A673 (cell line): Measurements from ENCODE around the gene C2orf92. TPM values are rescaled to one million over a fixed set of nuclear protein-coding genes. Genes with fewer than 3 reads are reported as not detected.

Experiments
- BruUV-seq: library from RNA; stranded (reverse); fragments of 400-500 nt; replicated peaks from 2 replicates; lab custom pipeline; 2021; lab: Mats Ljungman, UMichigan
- CTCF ChIA-PET: fragments of 300-600 bp; sonication (Branson Sonifier 250); formaldehyde crosslinking; loops from one replicate; lab custom pipeline; 2022; ENCODE audit warnings: antibody characterized with exemption; lab: Charles Lee
- POLR2A ChIA-PET: fragments of 300-600 bp; sonication (Branson Sonifier 250); formaldehyde crosslinking; loops from one replicate; lab custom pipeline; 2022; ENCODE audit warnings: antibody characterized with exemption; ENCODE audit not compliant: low non-redundant PET; lab: Charles Lee
- DNase-seq: peaks from one replicate; pipeline ENCODE4 v3.0.0-alpha.2; 2015; ENCODE audit warnings: low spot score
- H3K27ac ChIP-seq: fragments of 200-600 bp; sonication (generic); 2 replicates; pipeline ENCODE4 v1.5.1; 2016; ENCODE audit warnings: mixed run types, low read depth, mild to moderate bottlenecking, mixed read lengths, antibody characterized with exemption, low read length; ENCODE audit not compliant: poor library complexity, severe bottlenecking
- H3K27me3 ChIP-seq: fragments of 200-600 bp; sonication (generic); replicated peaks from 2 replicates; pipeline ENCODE4 v1.6.1; 2017; ENCODE audit warnings: mixed run types, low read depth, mild to moderate bottlenecking, mixed read lengths, antibody characterized with exemption, low read length; ENCODE audit not compliant: insufficient read depth, poor library complexity
- H3K36me3 ChIP-seq: fragments of 200-600 bp; sonication (generic); 2 replicates; pipeline ENCODE4 v1.6.1; 2016; ENCODE audit warnings: mixed run types, mild to moderate bottlenecking, mixed read lengths, antibody characterized with exemption, low read length; ENCODE audit not compliant: insufficient read depth, poor library complexity, severe bottlenecking
- H3K4me1 ChIP-seq: fragments of 200-600 bp; sonication (generic); 2 replicates; pipeline ENCODE4 v1.6.1; 2017; ENCODE audit warnings: mixed run types, mild to moderate bottlenecking, mixed read lengths, antibody characterized with exemption, low read length; ENCODE audit not compliant: insufficient read depth, poor library complexity, severe bottlenecking
- H3K4me3 ChIP-seq: fragments of 200-600 bp; sonication (generic); 2 replicates; pipeline ENCODE4 v1.5.1; 2016; ENCODE audit warnings: low read depth, mixed run types, mild to moderate bottlenecking, mixed read lengths, low read length; ENCODE audit not compliant: poor library complexity, severe bottlenecking
- H3K9me3 ChIP-seq: fragments of 200-600 bp; sonication (generic); 2 replicates; pipeline ENCODE4 v1.6.1; 2016; ENCODE audit warnings: mixed run types, low read depth, mild to moderate bottlenecking, mixed read lengths, antibody characterized with exemption, low read length; ENCODE audit not compliant: poor library complexity, severe bottlenecking
- EZH2 ChIP-seq: fragments of 200-600 bp; sonication (generic); IDR thresholded peaks from 2 replicates; pipeline ENCODE4 v1.6.1; 2017; ENCODE audit warnings: borderline replicate concordance, low read depth, mild to moderate bottlenecking, mixed read lengths, antibody characterized with exemption, low read length; ENCODE audit not compliant: poor library complexity, severe bottlenecking
- intact Hi-C: fragments of 100-400 bp; cut with micrococcal nuclease; formaldehyde crosslinking; loops from one replicate; pipeline ENCODE4 v1.10.0; 2022; ENCODE audit not compliant: unreplicated experiment
- total RNA-seq: library from RNA; stranded (reverse); gene quantifications from 2 replicates; pipeline ENCODE4 v1.2.3, GENCODE V29; 2021
- TF ChIP-seq, protein P1 (sequence below): fragments of 300-800, 200-600 bp; sonication (generic); conservative IDR thresholded peaks from 2 replicates; pipeline ENCODE4 v1.5.1; 2017; ENCODE audit warnings: low read depth, mild to moderate bottlenecking, antibody characterized with exemption, low read length, moderate library complexity, mixed read lengths

Gene C2orf92
- total RNA-seq, 1 experiment from 2014 or later = 3.7 TPM

- CTCF ChIA-PET = no interaction called here
- Histone ChIP-seq H3K27me3 (no peaks in the 10 kb centered on the region), H3K27ac (no peak overlapping the region), H3K36me3 (no peaks in the 10 kb centered on the region), H3K4me1 (no peaks in the 10 kb centered on the region), H3K4me3 (no peak overlapping the region), H3K9me3 (no peaks in the 10 kb centered on the region)
- no peak for TF ChIP-seq EZH2
- TF ChIP-seq, protein P1, sequence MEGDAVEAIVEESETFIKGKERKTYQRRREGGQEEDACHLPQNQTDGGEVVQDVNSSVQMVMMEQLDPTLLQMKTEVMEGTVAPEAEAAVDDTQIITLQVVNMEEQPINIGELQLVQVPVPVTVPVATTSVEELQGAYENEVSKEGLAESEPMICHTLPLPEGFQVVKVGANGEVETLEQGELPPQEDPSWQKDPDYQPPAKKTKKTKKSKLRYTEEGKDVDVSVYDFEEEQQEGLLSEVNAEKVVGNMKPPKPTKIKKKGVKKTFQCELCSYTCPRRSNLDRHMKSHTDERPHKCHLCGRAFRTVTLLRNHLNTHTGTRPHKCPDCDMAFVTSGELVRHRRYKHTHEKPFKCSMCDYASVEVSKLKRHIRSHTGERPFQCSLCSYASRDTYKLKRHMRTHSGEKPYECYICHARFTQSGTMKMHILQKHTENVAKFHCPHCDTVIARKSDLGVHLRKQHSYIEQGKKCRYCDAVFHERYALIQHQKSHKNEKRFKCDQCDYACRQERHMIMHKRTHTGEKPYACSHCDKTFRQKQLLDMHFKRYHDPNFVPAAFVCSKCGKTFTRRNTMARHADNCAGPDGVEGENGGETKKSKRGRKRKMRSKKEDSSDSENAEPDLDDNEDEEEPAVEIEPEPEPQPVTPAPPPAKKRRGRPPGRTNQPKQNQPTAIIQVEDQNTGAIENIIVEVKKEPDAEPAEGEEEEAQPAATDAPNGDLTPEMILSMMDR = no peak
- BruUV-seq = no TSS peak
- intact Hi-C loops = no loop called here
- no peak for DNase-seq
- POLR2A ChIA-PET = no interaction called here
Measured at GRCh38 chr2:97717613-97717995, 48.1 kb downstream of the C2orf92 start.

- Histone ChIP-seq H3K4me3 (no peak overlapping the region), H3K27me3 (no peaks in the 10 kb centered on the region), H3K9me3 (no peaks in the 10 kb centered on the region), H3K27ac (no peak overlapping the region), H3K4me1 (no peaks in the 10 kb centered on the region), H3K36me3 (no peaks in the 10 kb centered on the region)
- ChIA-PET POLR2A (no interaction called here), CTCF (no interaction called here)
- TF ChIP-seq, protein P1 = no peak
- TF ChIP-seq EZH2 = no peak
- no TSS peak for BruUV-seq
- DNase-seq = no peak
- intact Hi-C loops = no loop called here
Measured at GRCh38 chr2:97718051-97718882, 48.8 kb downstream of the C2orf92 start.

- no peaks in the 10 kb centered on the region for H3K27me3 ChIP-seq
- H3K27ac ChIP-seq = no peak overlapping the region
- DNase-seq = no peak
- no peaks in the 10 kb centered on the region for H3K36me3 ChIP-seq
- no peaks in the 10 kb centered on the region for H3K4me1 ChIP-seq
- intact Hi-C loops = no loop called here
- ChIA-PET CTCF (no interaction called here), POLR2A (no interaction called here)
- H3K9me3 ChIP-seq = no peaks in the 10 kb centered on the region
- BruUV-seq = no TSS peak
- no peak overlapping the region for H3K4me3 ChIP-seq
- TF ChIP-seq, protein P1 = no peak
- TF ChIP-seq EZH2 = no peak
Measured at GRCh38 chr2:97718942-97719341, 49.4 kb downstream of the C2orf92 start.
